ENCODE results near the gene CRADD. TPM values are rescaled to one million over a fixed set of nuclear protein-coding genes. Genes with fewer than 3 reads are reported as not detected.

CRADD gene
- total and polyA plus RNA-seq, 2 experiments from 2014 or later, result 18.6 to 21.5 TPM

- H2AFZ ChIP-seq, result no peak overlapping the region
- peaks cover 10% of the 10 kb centered on the region; the same call in 1 of the 2 replicates for H3K4me1 ChIP-seq (ENCODE audit: insufficient read depth)
- no peak overlapping the region for H3K27ac ChIP-seq
- no peak for DNase-seq
- TF ChIP-seq EZH2phosphoT487 (IDR thresholded peaks at IDR 0.05; ENCODE audit: insufficient read depth, low read depth), result no peak
- no peak for TF ChIP-seq EZH2 (IDR thresholded peaks at IDR 0.05; ENCODE audit: insufficient read depth, poor library complexity, severe bottlenecking)
- no peaks in the 10 kb centered on the region for H4K20me1 ChIP-seq (ENCODE audit: insufficient read depth)
- no peaks in the 10 kb centered on the region for H3K36me3 ChIP-seq (ENCODE audit: low read depth)
- H3K79me2 ChIP-seq (ENCODE audit: insufficient read depth), result no peaks in the 10 kb centered on the region
- no peak overlapping the region for H3K4me2 ChIP-seq (ENCODE audit: unreplicated experiment)
- in situ Hi-C loops (cut with MboI), result no loop called here
- H3F3A ChIP-seq (ENCODE audit: insufficient read depth), result peaks cover 17% of the 10 kb centered on the region; the same call in 1 of the 2 replicates
- H3K27me3 ChIP-seq (replicated peaks; ENCODE audit: insufficient read depth), result no peaks in the 10 kb centered on the region
- no peaks in the 10 kb centered on the region for H3K9me2 ChIP-seq (ENCODE audit: insufficient read depth)
- H3K9ac ChIP-seq, result no peak overlapping the region
- no peaks in the 10 kb centered on the region for H3K9me3 ChIP-seq (ENCODE audit: low read depth)
- H3K4me3 ChIP-seq, result no peak overlapping the region
- WGBS, 2 experiments (ENCODE audit: low coverage in 1 of 2, low lambda C conversion rate in 2 of 2, missing lambda C conversion rate in 2 of 2), result 86 to 94% methylated on average over 8 of the region's 8 CpGs
These were observed 175.0 kb downstream of the CRADD start for GRCh38 chr12:93852173-93852591.

GRCh38 chr12:93853698-93854478 is 176.7 kb downstream of the CRADD start:
- Histone ChIP-seq H3K9ac (no peak overlapping the region), H2AFZ (no peak overlapping the region), H3K27ac (no peak overlapping the region), H3K36me3 (ENCODE audit: low read depth) (no peaks in the 10 kb centered on the region), H3K4me1 (ENCODE audit: insufficient read depth) (peaks cover 15% of the 10 kb centered on the region; the same call in 1 of the 2 replicates), H3K9me2 (ENCODE audit: insufficient read depth) (no peaks in the 10 kb centered on the region), H4K20me1 (ENCODE audit: insufficient read depth) (no peaks in the 10 kb centered on the region), H3F3A (ENCODE audit: insufficient read depth) (0 out of 2 replicates have a peak, but pooled peaks cover 20% of the 10 kb centered on the region), H3K4me2 (ENCODE audit: unreplicated experiment) (no peak overlapping the region), H3K4me3 (no peak overlapping the region), H3K9me3 (ENCODE audit: low read depth) (no peaks in the 10 kb centered on the region), H3K27me3 (replicated peaks; ENCODE audit: insufficient read depth) (no peaks in the 10 kb centered on the region), H3K79me2 (ENCODE audit: insufficient read depth) (no peaks in the 10 kb centered on the region)
- no peak for DNase-seq
- TF ChIP-seq EZH2phosphoT487 (IDR thresholded peaks at IDR 0.05; ENCODE audit: insufficient read depth, low read depth) (no peak), EZH2 (IDR thresholded peaks at IDR 0.05; ENCODE audit: insufficient read depth, poor library complexity, severe bottlenecking) (no peak)
- WGBS, 2 experiments (ENCODE audit: low coverage in 1 of 2, low lambda C conversion rate in 2 of 2, missing lambda C conversion rate in 2 of 2), result 89 to 93% methylated on average over 17 of the region's 17 CpGs
- in situ Hi-C loops (cut with MboI), result no loop called here

GRCh38 chr12:93855261-93855660 is 178.1 kb downstream of the CRADD start:
- no peak for TF ChIP-seq EZH2 (IDR thresholded peaks at IDR 0.05; ENCODE audit: insufficient read depth, poor library complexity, severe bottlenecking)
- TF ChIP-seq EZH2phosphoT487 (IDR thresholded peaks at IDR 0.05; ENCODE audit: insufficient read depth, low read depth), result no peak
- Histone ChIP-seq H3K9ac (no peak overlapping the region), H2AFZ (no peak overlapping the region), H3K4me1 (ENCODE audit: insufficient read depth) (peaks cover 15% of the 10 kb centered on the region; the same call in 1 of the 2 replicates), H3K79me2 (ENCODE audit: insufficient read depth) (no peaks in the 10 kb centered on the region), H3K4me2 (ENCODE audit: unreplicated experiment) (no peak overlapping the region), H3K36me3 (ENCODE audit: low read depth) (no peaks in the 10 kb centered on the region), H3K9me2 (ENCODE audit: insufficient read depth) (no peaks in the 10 kb centered on the region), H3K4me3 (no peak overlapping the region), H3F3A (ENCODE audit: insufficient read depth) (0 out of 2 replicates have a peak, but pooled peaks cover 20% of the 10 kb centered on the region), H4K20me1 (ENCODE audit: insufficient read depth) (no peaks in the 10 kb centered on the region), H3K27me3 (replicated peaks; ENCODE audit: insufficient read depth) (no peaks in the 10 kb centered on the region), H3K9me3 (ENCODE audit: low read depth) (no peaks in the 10 kb centered on the region), H3K27ac (no peak overlapping the region)
- WGBS, 2 experiments (ENCODE audit: low coverage in 1 of 2, low lambda C conversion rate in 2 of 2, missing lambda C conversion rate in 2 of 2), result 85 to 89% methylated on average over 4 of the region's 4 CpGs
- DNase-seq, result no peak
- in situ Hi-C loops (cut with MboI), result no loop called here

- Histone ChIP-seq H3K9me3 (ENCODE audit: low read depth) (no peaks in the 10 kb centered on the region), H3K27ac (no peak overlapping the region), H3K27me3 (replicated peaks; ENCODE audit: insufficient read depth) (no peaks in the 10 kb centered on the region), H3K79me2 (ENCODE audit: insufficient read depth) (no peaks in the 10 kb centered on the region), H3K4me3 (no peak overlapping the region), H3K36me3 (ENCODE audit: low read depth) (no peaks in the 10 kb centered on the region), H3K9me2 (ENCODE audit: insufficient read depth) (no peaks in the 10 kb centered on the region), H3K4me2 (ENCODE audit: unreplicated experiment) (no peak overlapping the region), H3K9ac (no peak overlapping the region), H3F3A (ENCODE audit: insufficient read depth) (0 out of 2 replicates have a peak, but pooled peaks cover 20% of the 10 kb centered on the region), H2AFZ (no peak overlapping the region), H4K20me1 (ENCODE audit: insufficient read depth) (no peaks in the 10 kb centered on the region), H3K4me1 (ENCODE audit: insufficient read depth) (peaks cover 15% of the 10 kb centered on the region; the same call in 1 of the 2 replicates)
- DNase-seq, result no peak
- TF ChIP-seq EZH2 (IDR thresholded peaks at IDR 0.05; ENCODE audit: insufficient read depth, poor library complexity, severe bottlenecking) (no peak), EZH2phosphoT487 (IDR thresholded peaks at IDR 0.05; ENCODE audit: insufficient read depth, low read depth) (no peak)
- in situ Hi-C loops (cut with MboI), result no loop called here
These were observed 179.4 kb downstream of the CRADD start for GRCh38 chr12:93856611-93857010.

All from GM23248 (cell line).